ENCODE results near the gene DIS3L2. TPM values are rescaled to one million over a fixed set of nuclear protein-coding genes. Genes with fewer than 3 reads are reported as not detected.
"Not testable (repeated sequence)": the region's sequence is repeated elsewhere in the genome, so short reads cannot be mapped to it uniquely, and the experiment has no call there.

Gene DIS3L2
- total RNA-seq, 1 experiment from 2014 or later = 21.5 TPM

GRCh38 chr2:232162187-232162586, 200.7 kb downstream of the DIS3L2 start:
- no peak for DNase-seq (ENCODE audit: low read depth, low spot score)
- in situ Hi-C loops (cut with HindIII; ENCODE audit: low pct_unique_long_range_greater_than_20kb, low sequenced_read_pairs) = no loop called here

DNA sequence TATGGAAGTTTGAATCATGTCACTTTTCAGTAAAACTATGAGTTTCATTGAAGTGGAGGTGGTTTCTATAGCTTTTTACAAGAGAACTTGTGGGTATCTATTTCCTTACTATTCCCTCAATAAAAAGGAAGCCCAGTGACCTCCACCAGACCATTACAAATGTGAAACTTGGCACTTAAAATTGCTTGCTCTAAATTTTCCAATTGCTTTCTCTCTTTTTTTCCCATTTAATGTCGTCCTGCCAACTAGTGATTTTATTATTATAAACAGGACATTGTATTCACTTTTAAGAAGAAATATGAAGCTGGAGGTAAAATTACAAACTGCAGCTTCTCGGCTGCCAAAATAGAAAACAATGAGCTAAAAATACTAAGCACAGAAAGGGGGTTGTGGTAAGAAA, 208.9 kb downstream of the DIS3L2 start:
- DNase-seq (ENCODE audit: low read depth, low spot score) = no peak
- in situ Hi-C loops (cut with HindIII; ENCODE audit: low pct_unique_long_range_greater_than_20kb, low sequenced_read_pairs) = no loop called here

DNA sequence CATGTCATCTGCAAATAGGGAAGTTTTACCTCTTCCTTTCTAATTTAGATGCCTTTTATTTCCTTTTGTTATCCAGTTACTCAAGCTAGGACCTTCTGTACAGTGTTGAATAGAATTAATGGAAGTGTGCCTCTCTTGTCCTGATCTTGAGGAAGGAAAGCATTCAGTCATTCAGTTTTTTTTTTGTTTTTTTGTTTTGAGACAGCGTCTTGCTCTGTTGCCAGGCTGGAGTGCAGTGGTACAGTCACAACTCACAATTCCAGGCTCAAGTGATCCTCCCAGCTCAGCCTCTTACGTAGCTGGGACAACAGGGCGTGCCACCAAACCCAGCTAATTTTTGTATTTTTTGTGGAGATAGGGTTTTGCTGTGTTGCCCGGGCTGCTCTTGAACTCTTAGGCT, 213.1 kb downstream of the DIS3L2 start:
- DNase-seq (ENCODE audit: low read depth, low spot score) = no peak
- in situ Hi-C loops (cut with HindIII; ENCODE audit: low pct_unique_long_range_greater_than_20kb, low sequenced_read_pairs) = no loop called here

DNA sequence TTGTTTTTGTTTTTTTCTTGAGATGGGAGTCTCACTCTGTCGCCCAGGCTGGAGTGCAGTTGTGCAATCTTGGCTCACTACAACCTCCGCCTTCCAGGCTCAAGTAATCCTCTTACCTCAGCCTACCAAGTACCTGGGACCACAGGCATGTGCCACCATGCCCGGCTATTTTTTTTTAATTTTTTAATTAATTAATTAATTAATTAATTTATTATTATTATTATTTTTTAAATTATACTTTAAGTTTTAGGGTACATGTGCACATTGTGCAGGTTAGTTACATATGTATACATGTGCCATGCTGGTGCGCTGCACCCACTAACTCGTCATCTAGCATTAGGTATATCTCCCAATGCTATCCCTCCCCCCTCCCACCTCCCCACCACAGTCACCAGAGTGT, 215.1 kb downstream of the DIS3L2 start:
- DNase-seq (ENCODE audit: low read depth, low spot score); in situ Hi-C loops (cut with HindIII; ENCODE audit: low pct_unique_long_range_greater_than_20kb, low sequenced_read_pairs): not testable (repeated sequence)

DNA sequence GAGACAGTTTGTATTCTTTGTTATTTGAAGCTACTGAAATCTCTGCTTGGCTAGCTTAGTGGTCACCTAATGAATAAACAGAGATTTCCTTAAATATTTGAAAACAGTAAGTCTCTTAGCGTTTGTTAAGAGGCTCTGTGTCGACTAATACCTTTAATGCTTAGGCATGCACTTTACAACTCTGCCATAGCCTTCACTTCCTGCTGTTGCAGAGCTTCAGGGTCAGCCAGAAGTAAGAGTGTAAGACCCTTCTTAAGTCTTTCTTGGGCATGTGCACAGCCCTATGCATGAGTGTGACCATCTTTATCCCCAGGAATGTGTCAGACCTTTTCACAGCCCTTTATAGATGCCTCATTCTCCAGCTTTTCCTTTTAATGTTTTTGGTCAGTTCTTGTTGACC, 221.8 kb downstream of the DIS3L2 start:
- in situ Hi-C loops (cut with HindIII; ENCODE audit: low pct_unique_long_range_greater_than_20kb, low sequenced_read_pairs) = no loop called here
- DNase-seq (ENCODE audit: low read depth, low spot score) = no peak

GRCh38 chr2:232184346-232184745, 222.8 kb downstream of the DIS3L2 start:
- in situ Hi-C loops (cut with HindIII; ENCODE audit: low pct_unique_long_range_greater_than_20kb, low sequenced_read_pairs) = no loop called here
- no peak for DNase-seq (ENCODE audit: low read depth, low spot score)

DNA sequence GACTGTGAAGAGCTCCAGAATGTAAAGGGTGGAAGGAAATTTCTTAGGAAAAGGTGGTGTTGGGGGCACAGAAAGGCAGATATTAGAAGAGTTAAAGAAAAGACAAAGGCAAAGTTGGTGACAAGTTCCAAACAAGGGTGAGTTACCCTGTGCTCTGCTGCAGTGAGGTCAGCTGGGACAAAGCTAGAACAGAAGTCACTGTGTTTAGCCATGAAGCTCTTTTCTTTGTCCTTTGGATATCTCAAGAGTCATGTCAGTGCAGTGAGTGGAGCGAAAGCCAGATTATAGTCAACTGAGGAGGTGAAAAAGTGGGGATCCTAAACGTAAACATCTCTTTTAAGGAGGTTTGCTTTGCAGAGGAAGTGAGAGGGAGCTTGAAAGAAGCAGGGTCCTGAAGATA, 229.3 kb downstream of the DIS3L2 start:
- DNase-seq (ENCODE audit: low read depth, low spot score) = no peak
- in situ Hi-C loops (cut with HindIII; ENCODE audit: low pct_unique_long_range_greater_than_20kb, low sequenced_read_pairs) = no loop called here

- in situ Hi-C loops (cut with HindIII; ENCODE audit: low pct_unique_long_range_greater_than_20kb, low sequenced_read_pairs) = no loop called here
- no peak for DNase-seq (ENCODE audit: low read depth, low spot score)
Measured at GRCh38 chr2:232195487-232195886, 234.0 kb downstream of the DIS3L2 start.

DNA sequence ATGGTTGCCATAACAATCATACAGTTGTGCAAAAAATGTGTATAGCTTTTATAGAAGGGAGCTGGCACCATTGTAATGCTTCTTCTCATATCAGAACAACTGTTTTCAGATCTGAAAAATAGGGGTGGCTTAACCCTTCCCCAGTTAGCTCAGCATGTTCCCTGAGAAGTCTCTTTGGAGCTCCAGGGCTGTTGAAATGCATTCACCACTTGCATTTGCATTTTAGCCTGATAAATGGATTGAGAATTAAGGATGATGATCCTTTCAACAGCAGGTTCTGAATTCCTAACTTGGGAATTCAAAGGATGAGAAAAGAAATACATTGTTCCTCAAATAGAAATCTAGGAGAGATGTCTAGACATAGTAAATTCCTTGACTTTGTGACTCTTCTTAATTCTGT, 235.3 kb downstream of the DIS3L2 start:
- DNase-seq (ENCODE audit: low read depth, low spot score) = no peak
- in situ Hi-C loops (cut with HindIII; ENCODE audit: low pct_unique_long_range_greater_than_20kb, low sequenced_read_pairs) = no loop called here

GRCh38 chr2:232200195-232200594, 238.7 kb downstream of the DIS3L2 start:
- no peak for DNase-seq (ENCODE audit: low read depth, low spot score)
- in situ Hi-C loops (cut with HindIII; ENCODE audit: low pct_unique_long_range_greater_than_20kb, low sequenced_read_pairs) = no loop called here

DNA sequence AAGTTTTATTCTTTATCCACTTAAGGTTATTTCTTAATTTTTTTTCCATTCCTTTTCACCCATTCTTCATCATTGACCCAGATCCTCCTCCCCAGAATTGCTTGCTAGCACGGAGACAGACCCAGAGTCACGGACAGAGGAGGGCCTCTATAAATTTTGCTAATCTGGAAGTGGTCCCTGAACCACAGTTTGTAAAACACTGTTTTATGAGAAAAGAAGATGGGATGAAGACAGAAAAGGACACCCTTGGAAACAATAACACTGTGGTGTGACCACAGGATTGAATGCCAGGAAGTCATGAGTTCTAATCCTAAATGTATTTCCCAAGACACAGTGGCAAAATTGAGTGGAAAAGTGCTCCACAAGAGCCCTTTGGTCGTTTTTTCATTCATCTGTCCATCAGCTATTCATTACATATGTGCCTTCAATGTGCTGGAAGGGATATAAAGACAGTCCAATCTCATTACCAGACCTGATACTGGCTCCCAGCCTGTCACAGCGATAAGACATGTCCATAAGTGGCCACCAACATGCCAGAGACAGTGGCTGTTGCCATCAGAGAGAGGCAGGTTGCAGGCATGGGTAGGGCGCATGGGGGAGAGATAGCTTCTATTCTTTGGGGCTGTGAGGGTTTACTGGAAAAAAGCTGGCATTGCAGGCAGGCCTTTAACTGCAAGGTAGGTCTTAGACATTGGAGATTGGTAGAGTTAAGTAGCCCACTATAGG, 241.8 kb downstream of the DIS3L2 start:
- in situ Hi-C loops (cut with HindIII; ENCODE audit: low pct_unique_long_range_greater_than_20kb, low sequenced_read_pairs) = no loop called here
- DNase-seq (ENCODE audit: low read depth, low spot score) = no peak

DNA sequence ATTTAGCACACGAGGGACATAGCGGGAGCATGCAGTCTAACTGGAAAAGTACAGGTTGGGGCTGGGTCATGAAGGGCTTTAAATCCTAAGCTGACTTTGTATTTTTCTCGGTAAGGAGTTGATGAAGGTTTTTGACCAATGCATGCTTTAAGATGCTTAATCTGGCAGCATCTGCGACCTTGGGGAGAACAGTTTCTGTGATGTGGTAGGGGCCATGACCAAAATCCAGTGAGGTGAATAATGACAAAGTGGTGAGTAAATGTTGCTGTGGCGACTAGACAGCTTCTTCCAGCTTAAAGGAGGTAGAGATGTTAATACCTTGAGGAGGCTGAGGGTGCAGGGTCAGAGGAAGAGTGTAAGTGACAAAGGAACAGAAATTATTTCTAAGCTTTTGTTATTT, 242.4 kb downstream of the DIS3L2 start:
- in situ Hi-C loops (cut with HindIII; ENCODE audit: low pct_unique_long_range_greater_than_20kb, low sequenced_read_pairs) = no loop called here
- no peak for DNase-seq (ENCODE audit: low read depth, low spot score)

- in situ Hi-C loops (cut with HindIII; ENCODE audit: low pct_unique_long_range_greater_than_20kb, low sequenced_read_pairs) = no loop called here
- DNase-seq (ENCODE audit: low read depth, low spot score) = no peak
Measured at GRCh38 chr2:232204457-232204931, 243.0 kb downstream of the DIS3L2 start.

DNA sequence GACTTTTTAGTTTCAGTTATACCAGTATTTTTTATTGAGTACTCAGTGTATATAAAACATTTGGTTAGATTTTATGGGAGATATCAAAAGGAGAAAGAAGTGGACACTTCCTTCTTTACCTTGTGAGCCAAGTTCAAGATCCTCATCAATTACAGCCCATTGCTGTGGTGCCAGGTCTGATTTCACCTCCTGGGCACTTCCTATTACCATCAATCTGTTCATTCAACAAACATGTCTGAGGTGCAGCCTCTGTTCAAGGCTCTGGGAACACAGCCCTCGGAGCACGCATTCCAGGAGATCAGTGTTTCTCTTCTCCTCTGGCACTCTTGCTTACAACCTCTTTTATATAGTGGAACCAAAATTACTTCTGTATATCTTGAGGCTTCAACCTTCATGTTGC, 245.7 kb downstream of the DIS3L2 start:
- no peak for DNase-seq (ENCODE audit: low read depth, low spot score)
- in situ Hi-C loops (cut with HindIII; ENCODE audit: low pct_unique_long_range_greater_than_20kb, low sequenced_read_pairs) = no loop called here

DNA sequence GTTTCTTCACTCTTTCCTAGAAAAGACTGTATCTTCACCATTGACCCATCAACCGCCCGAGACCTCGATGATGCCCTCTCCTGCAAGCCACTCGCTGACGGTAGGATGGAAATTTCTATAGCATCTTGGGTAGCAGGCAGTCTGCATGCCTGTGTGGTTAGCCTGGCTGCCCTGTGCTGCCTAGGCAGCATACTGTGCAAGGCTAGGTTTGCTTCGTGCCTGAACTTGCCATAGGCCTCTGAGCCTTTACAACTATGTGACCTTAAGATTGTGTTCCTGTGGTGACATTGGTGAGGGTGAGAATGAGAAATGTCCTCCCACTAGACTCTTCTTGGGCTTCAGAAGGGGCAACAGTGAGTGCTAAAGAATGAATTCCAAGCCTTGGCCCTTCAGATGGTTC, 248.8 kb downstream of the DIS3L2 start:
- no peak for DNase-seq (ENCODE audit: low read depth, low spot score)
- in situ Hi-C loops (cut with HindIII; ENCODE audit: low pct_unique_long_range_greater_than_20kb, low sequenced_read_pairs) = no loop called here

DNA sequence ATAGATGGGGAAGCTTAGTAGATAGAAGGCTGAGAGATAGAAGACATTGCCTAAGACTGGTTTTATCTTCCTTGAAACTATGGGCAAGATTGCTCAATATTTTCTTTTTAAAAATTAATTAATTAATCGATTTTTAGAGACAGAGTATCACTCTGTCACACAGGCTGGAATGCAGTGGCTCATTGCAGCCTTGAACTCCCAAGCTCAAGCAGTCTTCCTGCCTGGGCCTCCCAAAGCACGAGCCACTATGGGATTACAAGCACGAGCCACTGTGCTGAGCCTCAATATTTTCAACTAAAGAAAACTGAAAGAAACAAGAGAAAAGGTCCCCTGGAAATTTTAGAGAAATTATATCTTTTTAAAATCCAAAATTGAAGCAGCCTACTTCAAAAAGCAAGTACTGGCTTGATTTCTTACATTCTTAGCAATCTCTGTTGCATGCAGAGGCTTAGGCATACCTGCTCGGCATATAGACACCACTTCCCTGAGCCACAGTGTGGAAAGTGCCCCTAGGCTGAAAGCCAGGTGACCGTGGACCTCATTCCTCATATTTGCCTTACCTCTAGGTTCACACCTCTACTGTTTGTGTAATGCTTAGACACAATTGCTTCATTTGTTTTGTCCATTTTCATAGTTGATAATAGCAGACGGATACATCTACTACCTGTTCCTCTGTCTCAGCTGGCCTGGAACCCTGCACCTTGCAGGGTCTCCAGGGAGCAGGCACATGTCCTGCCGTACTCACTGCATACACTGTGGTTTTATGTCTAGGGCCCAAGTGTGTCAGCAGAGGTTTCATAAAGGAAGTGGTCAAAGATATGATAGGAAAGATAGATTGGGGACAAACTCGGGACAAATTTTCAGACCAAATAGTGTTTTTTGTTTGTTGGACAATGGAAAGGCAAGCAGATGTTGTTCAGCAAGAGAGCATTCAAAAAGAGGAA, 250.5 kb downstream of the DIS3L2 start:
- in situ Hi-C loops (cut with HindIII; ENCODE audit: low pct_unique_long_range_greater_than_20kb, low sequenced_read_pairs) = no loop called here
- DNase-seq (ENCODE audit: low read depth, low spot score) = no peak

- in situ Hi-C loops (cut with HindIII; ENCODE audit: low pct_unique_long_range_greater_than_20kb, low sequenced_read_pairs) = no loop called here
- DNase-seq (ENCODE audit: low read depth, low spot score) = no peak
Measured at GRCh38 chr2:232213176-232213575, 251.7 kb downstream of the DIS3L2 start.

GRCh38 chr2:232214053-232214452, 252.5 kb downstream of the DIS3L2 start:
- in situ Hi-C loops (cut with HindIII; ENCODE audit: low pct_unique_long_range_greater_than_20kb, low sequenced_read_pairs) = no loop called here
- DNase-seq (ENCODE audit: low read depth, low spot score) = no peak

DNA sequence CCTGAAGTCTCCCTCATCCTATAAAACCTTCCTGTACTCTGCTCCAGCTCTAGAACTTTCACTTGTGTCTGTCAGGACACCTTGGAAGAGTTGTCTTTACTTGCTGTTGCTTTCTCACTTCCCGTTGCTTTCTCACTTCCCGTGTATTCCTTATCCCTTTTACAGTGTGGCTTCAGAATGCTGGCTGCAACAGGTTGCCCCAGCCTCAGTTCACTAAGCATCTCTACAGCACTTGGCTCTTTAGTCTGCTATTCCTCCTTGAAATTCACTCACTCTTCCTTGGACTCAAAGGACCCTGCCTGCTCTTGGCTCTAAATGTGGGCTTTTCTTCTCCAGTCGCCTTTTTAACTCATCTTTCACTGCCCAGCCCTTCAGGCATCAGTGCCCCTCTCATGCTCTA, 254.5 kb downstream of the DIS3L2 start:
- in situ Hi-C loops (cut with HindIII; ENCODE audit: low pct_unique_long_range_greater_than_20kb, low sequenced_read_pairs) = no loop called here
- no peak for DNase-seq (ENCODE audit: low read depth, low spot score)
